SIG-M5 (cell line): ENCODE results near the gene MLST8.
A peak's percentile ranks its signal among the peaks of the same experiment; 100 is the strongest.

Experiments
- DNase-seq: peaks from one replicate; lab custom pipeline; 2025; lab: John Stamatoyannopoulos, UW

MLST8 gene

DNA sequence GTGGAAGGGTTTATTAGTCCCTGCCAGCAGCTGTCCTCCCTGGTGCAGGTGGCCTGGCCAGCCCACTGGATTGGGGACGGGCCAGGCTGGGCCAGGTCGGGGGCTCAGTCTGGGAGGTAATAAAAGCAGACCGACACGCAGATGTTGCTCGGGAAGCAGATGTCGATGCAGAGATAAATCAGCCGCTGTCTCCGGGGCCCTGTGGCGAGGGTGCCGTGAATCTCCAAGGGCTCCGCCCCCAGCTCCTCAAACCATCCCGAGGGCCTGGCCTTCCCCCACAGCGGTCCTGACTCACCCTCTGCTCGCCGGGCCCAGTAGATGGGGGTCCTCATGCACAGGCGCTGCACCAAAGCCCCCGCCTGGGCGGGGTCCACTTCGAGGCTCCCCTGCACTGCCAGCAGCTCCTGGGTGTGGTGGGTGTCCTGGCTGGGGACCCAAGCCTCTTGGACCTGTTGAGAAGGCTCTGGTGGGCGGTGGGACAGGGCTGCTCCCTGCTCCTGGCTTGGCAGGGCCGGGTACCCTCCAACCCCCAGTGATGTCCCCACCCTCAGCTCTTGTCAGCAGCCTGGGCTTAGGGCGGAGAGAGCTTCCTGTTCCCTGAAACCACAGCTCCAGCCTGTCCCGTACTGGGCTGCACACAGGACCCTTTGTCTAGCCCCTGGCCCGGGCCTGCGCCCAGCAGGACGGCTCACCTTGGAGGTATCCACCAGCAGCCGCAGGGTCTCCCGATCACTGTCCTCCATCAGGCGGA lies 4.2 kb downstream of the MLST8 start:
- no peak for DNase-seq

DNA sequence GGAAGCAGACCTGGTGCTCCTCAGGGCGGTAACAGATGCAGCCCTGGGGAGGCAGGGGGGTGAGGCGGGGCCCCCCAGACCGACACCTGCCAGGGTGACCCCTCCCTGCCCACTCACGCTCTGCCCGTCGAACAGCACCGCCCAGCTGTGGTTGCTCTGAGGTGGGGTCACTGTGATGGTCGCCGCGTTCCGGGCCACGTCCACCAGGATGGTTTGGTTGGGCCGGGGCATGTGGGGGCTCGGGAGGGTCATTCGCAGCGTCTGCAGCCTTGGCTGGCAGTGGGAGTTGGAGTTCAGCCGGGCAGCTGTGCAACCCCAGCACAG lies 4.7 kb downstream of the MLST8 start:
- DNase-seq: no peak

DNA sequence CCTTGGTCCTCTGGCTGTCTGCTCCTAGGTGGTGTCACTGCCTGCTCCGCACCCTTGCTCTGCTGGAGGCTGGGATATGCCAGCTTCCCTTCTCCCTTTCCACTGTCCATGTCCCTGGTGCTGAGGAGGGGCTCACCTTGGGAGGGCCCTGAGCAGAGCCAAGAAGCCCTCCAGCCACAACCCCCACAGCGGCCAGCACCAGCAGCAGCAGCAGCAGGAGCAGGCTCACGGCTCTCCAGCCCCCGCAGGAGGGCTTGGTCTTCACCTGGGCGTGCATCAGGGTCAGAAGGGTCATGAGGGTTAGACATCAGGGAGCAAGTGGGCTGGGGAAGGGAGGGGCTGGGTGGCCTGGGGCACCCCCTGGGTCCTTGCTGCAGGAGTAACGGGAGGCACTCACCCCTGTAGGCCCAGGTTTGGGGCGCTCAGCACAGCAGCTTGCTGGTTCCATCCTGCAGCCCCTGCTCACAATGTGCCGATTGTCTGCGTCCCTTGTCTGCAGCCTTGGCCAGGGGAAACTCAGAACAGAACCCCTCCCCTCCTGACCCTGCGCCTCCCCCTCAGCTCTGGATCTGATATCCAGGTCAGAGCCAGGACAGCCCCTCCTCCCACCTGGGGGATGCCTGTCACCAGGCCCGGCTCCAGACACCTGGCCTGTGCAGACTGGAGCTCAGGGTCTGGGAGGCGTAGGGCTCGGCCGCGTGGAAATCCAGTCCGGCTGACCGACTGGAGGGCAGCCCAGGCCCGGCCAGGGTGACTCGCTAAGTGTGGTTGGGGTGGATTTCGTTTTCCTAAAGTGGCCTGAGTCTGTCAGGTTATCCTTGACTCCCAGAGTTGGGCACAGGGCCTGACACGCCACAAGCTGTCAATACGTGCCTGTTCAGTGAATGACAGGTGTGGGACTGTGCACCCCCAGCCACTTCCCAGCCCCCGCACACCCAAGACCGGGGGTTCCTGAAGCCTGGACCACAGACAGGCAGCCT lies 5.4 kb downstream of the MLST8 start, which contains the start of gene BRICD5:
Gene BRICD5, minus strand, starts transcription at position 478 of the 980 bp plus-strand sequence. Its CDS starts 30 bp downstream, at position 448.
- DNase-seq: no peak

DNA sequence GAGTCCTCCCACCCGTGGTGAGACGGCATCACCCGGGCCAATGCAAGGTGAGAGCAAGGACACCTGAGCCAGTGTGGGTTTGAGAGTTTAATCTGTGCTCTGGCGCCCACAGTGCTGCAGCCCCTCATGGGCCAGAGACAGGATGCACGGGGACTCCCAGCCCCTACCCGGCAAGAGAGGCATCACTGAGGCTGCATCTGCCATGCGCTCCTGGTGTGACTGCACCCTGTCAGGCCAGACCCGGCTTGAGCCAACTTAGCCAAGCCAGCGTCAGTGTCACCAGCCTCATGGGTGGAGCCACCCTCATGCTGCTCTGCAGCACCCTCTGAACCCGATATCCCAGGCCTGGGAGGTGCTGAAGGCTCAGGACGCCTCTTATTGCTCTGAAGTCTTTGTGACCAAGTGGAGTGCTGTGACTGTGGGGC lies 6.7 kb downstream of the MLST8 start:
- DNase-seq: no peak

DNA sequence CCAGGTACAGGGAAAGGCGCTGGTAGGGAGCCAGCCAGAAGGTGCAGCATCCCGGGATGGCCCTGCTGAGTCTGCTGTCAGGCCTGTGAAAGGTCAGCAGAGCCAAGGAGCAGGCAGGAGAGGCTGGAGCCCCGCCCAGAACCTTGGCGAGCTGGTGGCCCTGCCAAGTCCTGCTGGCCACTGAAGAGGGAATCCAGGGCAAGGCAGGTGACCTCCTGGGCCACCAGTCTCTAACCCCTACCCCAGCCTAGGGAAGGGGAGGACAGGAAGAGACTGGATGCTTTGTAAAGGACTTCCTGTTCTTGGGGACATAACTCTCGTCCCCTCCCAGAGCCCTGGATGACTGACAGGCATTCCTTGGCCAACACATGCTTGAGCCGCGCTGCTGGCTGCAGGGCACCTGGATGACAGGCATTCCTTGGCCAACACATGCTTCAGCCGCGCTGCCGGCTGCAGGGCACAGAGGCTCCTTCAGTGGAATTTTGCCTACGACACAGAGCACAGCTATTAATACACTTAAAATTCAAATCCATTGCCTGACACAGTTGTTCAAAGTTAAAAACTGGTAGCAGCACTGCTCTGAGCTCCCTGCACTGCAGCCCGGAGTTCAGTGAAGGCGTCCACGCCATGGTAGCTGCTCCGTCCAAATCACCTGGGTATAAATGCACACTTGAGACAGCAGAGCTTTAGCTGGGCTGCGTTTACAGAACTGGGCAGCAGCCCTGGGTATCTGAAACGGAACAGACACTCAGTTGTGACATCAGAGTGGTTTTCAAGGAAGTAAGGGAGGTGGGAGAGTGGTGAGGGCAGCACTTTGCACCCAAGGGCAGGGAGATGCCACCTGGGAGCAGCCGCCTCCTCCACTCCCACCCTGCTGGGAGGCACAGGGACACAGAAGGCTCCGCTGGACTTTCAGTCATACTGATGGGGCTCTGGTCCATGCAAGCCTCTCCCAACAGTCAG lies 7.4 kb downstream of the MLST8 start:
- no peak for DNase-seq

DNA sequence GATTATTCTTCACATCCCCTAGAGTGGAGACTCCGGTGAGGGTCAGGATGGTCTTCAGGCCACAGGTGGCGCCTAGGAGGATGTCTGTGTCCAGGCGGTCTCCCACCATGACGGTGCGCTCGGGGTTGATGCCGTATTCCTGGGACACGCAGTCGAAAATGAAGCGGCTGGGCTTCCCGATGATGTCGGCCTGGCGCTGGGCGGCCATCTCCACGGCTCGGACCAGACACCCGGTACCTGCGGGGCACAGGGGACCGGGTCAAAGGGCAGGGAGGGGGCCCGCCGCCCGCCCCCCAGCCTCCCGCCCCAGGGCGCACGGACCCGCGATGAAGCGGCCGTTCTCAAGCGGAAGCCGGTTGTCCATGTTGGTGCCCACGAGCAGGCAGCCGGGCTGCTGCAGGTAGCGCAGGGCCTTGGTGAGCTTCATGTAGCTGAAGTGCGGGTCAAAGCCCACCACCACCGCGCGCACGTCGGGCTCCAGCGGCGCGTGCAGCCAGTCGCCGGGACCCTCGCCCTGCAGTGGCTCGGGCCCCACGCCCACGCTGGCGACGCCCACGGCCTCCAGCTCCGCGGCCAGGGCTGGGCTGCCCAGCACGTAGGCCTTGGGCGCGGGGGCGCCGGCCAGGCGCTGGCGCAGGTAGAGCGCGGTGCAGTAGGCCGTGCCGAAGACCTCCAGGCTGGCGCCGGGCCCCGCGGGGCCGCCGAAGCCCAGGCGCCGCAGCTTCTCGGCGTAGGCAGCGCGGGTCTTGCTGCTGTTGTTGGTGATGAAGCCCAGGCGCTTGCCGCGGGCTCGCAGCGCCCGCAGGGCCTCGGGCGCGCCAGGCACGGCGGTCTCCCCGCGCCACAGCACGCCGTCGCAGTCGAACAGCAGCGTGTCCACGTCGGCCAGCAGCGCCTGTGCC lies 8.8 kb downstream of the MLST8 start:
- no peak for DNase-seq

DNA sequence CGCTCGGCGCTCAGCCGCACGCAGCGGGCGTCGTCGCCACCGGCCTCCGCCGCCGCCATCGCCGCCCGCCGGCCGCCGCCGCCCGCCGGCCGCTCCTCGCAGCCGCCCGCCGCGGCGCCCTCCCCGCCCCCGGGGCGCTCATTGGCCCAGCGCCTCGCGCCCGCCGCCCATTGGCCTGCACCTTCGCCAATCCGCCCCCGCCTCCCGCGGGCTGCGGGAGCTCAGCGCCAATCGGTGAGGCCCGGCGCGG lies 9.4 kb downstream of the MLST8 start, which contains the start of gene PGP:
Gene PGP, minus strand, starts transcription at position 122 of the 250 bp plus-strand sequence. Its CDS starts 63 bp downstream, at position 59.
- no peak for DNase-seq

DNA sequence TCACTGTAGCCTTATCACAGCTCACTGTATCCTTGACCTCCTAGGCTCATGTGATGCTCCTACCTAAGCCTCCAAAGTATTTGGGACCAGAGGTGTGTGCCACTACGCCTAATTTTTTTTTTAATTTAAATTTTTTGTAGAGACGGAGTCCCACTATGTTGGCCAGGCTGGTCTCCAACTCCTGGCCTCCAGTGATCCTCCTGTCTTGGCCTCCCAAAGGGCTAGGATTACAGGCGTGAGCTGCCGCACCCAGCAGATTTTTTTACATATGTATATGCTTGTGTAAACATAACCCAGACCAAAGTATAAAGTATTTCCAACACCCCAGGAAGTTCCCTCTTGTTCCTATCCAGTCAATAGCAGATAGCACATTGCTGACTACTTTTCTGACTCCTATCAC lies 11.1 kb downstream of the MLST8 start:
- no peak for DNase-seq

DNA sequence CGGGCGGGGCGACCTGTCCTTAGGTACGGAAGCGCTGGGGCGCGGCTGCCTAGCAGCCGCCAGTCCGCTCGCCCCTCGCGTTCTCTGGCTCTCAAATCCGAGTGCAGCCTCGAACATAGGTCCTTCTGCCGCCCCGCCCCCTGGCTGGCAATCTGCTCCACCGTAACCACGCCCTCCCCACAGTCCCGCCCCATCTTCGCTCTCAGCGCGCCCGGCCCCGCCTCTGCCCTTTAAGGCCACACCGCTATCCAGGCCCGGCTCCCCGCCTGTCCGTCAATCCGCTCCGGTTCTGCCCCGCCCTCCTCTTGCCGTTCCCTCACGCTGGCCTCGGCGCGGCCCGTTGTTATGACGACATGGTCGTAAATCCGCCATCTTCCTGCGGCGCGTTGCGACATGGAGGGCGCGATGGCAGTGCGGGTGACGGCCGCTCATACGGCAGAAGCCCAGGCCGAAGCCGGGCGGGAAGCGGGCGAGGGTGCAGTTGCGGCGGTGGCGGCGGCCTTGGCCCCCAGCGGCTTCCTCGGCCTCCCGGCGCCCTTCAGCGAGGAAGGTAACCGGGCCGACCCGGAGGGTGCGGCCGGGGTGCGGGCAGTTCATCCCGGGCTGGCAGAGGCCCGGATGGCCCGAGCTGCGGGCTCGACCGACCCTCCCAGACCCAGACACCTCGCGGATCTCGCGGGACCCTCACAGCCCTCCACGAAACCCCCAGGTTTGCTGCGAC lies 18.1 kb downstream of the MLST8 start, which contains the start of gene E4F1:
Gene E4F1, plus strand, starts transcription at position 371 of the 721 bp plus-strand sequence. Its CDS starts 23 bp downstream, at position 394.
- peak; percentile 95 for DNase-seq

DNA sequence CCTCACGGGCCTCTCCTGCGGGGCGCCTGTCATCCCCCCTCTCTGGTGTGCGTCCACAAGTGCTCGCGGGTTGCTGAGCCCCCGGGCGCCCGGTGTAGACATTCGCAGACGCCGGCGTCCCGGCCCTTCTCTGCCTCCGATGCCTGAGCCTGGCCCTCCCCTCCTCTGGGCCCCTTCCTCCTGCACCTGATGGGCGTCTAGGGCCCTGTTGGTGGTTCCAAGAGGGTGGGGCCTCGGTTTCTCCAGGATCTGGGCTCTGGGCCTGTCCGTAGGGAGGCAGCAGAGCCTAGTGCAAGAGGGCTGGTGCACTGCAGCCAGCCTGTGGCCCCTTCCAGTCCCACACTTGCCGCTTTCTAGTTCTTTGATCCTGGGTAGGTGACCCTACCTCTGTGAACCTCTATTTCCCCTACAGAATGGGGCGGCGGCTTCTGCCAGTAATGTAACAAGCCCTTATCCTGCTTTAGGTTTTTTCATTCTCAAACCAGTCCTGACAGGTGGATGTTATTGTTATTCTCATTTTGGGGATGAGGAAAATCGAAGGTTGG lies 18.8 kb downstream of the MLST8 start:
- no peak for DNase-seq

DNA sequence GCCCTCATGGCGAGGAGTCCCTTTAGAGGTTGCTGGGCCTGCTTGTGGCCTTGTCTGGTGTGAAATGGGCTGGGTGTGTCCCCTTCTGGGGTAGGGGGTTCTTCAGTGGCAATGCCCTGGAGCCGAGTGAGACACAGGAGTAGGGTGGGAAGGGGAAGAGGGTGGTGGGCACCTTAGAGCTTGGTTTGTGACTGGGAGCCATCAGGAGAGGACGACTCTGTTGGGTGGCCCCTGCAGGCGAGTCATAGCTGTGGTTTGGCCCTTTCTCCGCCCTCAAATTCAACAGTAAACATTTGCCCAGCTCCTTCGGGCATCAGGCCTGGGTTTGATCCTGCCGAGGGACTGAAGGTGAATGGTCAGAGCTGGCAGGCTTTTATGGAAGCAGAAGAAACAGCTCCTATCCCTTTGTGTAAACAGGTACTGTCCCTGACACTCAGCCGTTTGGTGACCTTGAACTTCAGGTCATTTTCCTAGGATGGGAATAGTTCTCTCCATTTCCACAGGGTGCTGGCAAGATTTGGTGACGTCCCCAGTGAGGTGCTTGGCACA lies 21.1 kb downstream of the MLST8 start:
- DNase-seq: no peak

DNA sequence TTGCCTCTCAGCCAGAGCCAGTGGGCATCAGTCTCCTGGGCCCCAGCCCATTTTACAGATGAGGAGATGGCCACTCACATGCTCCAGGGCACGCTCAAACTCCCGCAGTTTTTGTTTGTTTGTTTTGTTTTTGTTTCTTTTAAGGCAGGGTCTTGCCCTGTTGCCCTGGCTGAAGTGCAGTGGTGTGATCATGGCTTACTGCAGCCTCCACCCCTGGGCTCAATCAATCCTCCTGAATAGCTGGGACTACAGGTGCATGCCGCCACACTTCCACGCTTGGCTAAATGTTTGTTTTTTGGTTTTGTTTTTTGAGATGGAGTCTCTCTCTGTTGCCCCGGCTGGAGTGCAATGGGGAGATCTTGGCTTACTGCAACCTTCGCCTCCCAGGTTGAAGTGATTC lies 21.7 kb downstream of the MLST8 start:
- DNase-seq: no peak

DNA sequence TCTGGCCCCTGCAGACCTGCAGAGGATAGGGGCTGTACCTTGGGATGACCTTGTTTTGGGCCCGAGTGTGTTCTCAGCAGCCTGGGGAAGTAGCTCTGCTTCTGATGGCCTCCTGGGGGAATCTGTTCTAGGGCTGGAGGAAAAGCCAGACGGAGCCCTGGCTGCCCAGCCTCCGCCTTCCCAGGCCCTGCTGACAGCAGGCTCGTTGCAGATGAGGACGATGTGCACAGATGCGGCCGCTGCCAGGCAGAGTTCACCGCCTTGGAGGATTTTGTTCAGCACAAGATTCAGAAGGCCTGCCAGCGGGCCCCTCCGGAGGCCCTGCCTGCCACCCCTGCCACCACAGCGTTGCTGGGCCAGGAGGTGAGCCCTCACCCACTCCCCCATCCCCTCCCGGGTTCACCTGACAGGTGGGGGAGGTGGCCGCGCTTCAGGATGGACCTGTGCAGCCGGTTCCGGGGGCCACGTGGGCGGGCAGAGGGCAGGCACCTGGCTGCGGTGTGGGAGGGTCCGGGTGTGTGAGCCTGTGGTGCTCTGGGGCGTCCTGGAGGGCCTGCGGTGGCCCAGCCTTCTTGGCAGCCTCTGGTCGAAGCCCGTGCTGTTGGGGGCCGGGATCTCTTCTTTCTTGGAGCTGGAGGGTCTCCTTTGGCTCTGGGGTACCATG lies 23.0 kb downstream of the MLST8 start:
- DNase-seq: no peak

DNA sequence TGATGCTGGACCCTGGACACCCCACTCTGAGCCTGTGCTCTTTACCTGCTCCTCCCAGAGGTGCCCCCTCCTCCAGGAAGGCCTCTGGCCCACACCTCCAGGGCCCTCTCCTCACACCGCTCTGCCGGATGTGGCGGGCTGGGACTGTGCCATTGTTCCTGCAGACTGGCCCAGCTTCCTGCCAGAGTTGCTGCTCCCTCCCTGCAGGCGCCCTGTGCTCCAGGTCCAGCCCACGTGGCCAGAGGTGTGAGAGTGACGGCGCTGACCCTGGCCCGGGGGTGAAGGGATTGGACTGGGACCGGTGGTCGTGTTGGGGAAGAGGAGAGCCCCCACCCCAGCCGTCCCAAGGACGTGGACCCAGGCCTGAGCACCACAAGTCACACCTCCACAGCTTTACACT lies 23.8 kb downstream of the MLST8 start:
- no peak for DNase-seq

DNA sequence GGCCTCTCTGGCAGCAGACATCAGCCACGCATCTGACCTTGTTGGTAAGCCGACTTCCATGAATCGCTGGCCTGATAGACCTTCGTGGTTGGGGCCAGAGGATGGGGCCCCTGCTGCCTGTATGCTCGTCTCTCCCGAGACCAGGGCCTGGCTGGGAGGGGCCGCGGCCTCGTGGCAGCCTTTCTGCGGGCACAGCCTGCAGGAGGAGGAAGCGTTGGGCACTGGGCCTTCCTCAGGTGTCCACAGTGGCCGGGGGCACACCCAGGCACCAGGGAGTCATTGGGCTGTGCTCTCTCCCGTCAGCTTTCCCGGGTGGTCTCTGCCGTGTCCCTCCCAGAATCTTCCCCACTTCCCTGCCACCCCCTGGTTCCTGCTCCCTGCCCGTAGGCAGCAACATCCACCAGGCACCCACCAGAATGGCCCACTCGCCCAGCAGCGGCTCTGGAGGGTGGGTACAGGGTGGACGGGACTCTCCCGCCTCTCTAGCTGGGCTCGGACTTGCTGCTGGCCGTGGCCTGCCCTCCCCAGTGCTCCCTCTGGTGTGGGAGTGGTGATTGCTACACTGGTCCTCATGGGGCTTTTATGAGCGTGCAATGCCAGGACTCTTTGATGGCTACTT lies 24.5 kb downstream of the MLST8 start:
- no peak for DNase-seq

DNA sequence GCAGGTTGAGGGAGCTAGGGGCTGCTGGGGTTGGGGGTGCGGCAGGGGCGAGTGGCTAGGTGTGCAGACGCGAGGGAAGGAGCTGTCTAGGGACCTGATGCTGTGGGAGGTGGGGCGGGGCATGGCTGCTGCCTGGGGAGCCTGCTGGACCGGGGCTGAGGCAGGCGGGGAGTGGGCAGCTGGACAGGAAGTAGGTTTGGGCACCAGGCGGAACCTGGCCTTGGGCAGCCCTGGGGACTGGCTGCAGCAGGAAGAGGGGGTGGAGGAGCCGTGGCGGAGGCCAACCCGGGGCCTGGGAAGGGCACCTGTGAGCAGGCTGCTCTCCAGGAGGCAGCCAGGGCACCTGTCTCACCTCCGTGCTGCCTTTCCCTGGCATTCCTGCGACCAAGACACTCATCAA lies 25.1 kb downstream of the MLST8 start:
- no peak for DNase-seq

DNA sequence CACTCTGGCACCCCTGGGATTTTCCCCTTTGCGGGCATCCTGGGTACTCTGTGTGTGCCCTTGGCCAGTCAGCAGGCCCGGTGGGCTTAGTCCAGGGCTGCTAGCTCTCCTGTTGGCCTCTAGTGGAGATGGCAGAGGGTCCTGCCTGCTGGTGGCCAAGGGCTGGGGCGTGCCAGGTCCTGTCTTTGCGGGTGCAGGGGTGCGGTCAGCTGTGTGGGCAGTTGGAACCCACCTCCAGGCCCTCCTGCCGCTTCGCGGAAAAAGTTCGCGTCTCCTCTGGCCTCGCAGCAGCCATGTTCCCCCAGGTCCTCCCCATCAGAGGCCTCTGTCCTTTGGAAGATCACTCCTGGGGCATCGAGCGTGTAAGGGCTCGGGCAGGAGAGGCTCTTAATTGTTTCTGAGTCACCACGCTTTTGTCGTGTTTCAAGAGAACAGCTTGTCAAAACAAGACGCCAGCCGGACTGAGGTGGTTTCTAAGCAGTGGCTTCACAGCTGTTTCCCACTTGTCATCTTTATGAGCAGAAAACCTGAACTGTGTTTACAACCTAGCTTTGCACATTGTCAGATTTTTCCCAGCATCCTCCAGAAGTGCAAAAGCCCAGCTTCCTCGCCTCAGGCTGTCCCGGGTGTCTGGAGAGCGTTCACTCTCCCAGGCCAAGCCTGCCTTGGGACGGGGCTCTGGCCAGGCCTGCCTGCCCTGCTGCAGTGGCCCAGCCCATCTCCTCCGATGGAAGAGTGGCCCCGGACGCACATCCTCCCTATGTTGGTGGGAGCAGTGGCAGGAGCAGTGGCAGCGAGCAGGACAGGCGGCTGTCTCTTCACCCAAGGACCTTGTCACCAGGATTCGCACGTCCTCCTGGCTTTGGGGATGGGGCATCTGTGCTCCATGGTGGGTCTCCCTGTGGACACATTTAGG lies 26.0 kb downstream of the MLST8 start:
- DNase-seq: no peak
